Adrenal gland (tissue), 5 donors: ENCODE measurements around the gene WHRN.

Experiments
- POLR2A ChIP-seq, 2 donors: fragments of 450-650 bp; IDR thresholded peaks; one replicate each; pipeline ENCODE4 v1.6.1; 2017; ENCODE audit warnings: antibody characterized with exemption in 2 of 2, mild to moderate bottlenecking in 2 of 2, moderate library complexity in 1 of 2
- TF ChIP-seq, protein P1 (sequence below), 6 experiments: fragments of 450-650 bp in 4 of 6; fragments of 200-600 bp in 2 of 6; sonication (generic) in 1 of 6; IDR thresholded peaks; 1 replicate in 5 of 6; 2 replicates in 1 of 6; pipeline versions ENCODE4 v1.5.1 to v1.8.0; 2016 to 2021; ENCODE audit warnings: antibody characterized with exemption in 6 of 6, mild to moderate bottlenecking in 2 of 6, moderate library complexity in 1 of 6
- donor health status: DM: no; HTN: no; CAD: no.

GRCh38 chr9:114470581-114470980 is 34.7 kb downstream of the WHRN start:
- TF ChIP-seq, protein P1, sequence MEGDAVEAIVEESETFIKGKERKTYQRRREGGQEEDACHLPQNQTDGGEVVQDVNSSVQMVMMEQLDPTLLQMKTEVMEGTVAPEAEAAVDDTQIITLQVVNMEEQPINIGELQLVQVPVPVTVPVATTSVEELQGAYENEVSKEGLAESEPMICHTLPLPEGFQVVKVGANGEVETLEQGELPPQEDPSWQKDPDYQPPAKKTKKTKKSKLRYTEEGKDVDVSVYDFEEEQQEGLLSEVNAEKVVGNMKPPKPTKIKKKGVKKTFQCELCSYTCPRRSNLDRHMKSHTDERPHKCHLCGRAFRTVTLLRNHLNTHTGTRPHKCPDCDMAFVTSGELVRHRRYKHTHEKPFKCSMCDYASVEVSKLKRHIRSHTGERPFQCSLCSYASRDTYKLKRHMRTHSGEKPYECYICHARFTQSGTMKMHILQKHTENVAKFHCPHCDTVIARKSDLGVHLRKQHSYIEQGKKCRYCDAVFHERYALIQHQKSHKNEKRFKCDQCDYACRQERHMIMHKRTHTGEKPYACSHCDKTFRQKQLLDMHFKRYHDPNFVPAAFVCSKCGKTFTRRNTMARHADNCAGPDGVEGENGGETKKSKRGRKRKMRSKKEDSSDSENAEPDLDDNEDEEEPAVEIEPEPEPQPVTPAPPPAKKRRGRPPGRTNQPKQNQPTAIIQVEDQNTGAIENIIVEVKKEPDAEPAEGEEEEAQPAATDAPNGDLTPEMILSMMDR (IDR thresholded peaks at IDR 0.05): no peak
- no peak for TF ChIP-seq POLR2A (IDR thresholded peaks at IDR 0.05)
